GM21381 (cell line): ENCODE results near the gene PECR.
"Not testable (repeated sequence)": the region's sequence is repeated elsewhere in the genome, so short reads cannot be mapped to it uniquely, and the experiment has no call there.

ENCODE experiments used
- ATAC-seq: cut with Tn5 transposase; IDR thresholded peaks from one replicate; pipeline ENCODE4 v1.9.1; 2021; ENCODE audit warnings: mild to moderate bottlenecking, moderate library complexity; ENCODE audit not compliant: unreplicated experiment

PECR gene

GRCh38 chr2:216004697-216005283 lies 76.8 kb downstream of the PECR start:
- ATAC-seq = peak; percentile 33

GRCh38 chr2:216003876-216004696 lies 77.5 kb downstream of the PECR start:
- ATAC-seq = no peak

GRCh38 chr2:216002693-216003092 lies 78.9 kb downstream of the PECR start:
- no peak for ATAC-seq

GRCh38 chr2:216002101-216002678 lies 79.4 kb downstream of the PECR start:
- ATAC-seq = no peak

GRCh38 chr2:216001216-216002100 lies 80.2 kb downstream of the PECR start:
- ATAC-seq = peak; percentile 25

- no peak for ATAC-seq
Measured at GRCh38 chr2:215998636-215999035, 83.0 kb downstream of the PECR start.

DNA sequence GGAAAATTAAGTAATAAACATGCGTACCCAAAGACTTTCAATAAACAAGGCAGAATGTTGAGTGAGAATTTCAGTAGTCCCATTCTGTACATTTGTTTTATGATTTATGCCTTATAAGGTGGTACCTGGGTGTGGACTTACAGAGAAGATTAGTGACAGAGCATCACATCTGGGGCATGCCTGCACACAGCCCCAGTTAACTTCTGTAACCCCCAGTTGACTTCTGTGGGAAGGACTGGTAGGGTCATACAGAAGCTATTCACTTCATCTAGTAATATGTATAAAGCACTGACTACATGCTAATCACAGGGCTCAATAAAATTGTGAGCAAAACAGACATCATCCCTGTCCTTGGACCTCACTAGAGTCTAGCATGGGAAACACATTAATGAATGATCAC lies 84.4 kb downstream of the PECR start:
- ATAC-seq = no peak

- no peak for ATAC-seq
Measured at GRCh38 chr2:215994911-215995310, 86.7 kb downstream of the PECR start.

DNA sequence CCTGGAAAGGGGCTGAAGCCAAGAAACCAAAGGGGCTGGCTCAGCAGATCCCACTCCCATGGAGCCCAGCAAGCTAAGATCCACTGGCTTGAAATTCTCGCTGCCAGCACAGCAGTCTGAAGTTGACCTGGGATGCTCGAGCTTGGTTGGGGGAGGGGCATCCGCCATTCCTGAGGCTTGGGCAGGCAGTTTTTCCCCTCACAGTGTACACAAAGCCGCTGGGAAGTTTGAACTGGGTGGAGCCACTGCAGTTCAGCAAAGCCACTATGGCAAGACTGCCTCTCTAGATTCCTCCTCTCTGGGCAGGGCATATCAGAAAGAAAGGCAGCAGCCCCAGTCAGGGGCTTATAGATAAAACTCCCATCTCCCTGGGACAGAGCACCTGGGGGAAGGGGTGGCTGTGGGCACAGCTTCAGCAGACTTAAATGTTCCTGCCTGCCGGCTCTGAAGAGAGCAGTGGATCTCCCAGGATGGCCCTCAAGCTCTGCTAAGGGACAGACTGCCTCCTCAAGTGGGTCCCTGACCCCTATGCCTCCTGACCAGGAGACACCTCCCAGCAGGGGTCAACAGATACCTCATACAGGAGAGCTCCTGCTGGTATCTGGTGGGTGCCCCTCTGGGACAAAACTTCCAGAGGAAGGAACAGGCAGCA lies 92.9 kb downstream of the PECR start:
- not testable (repeated sequence) for ATAC-seq
